Keratinocyte (primary cell): ENCODE results near the gene DNTTIP2. TPM values are rescaled to one million over a fixed set of nuclear protein-coding genes. Genes with fewer than 3 reads are reported as not detected.
"Not testable (repeated sequence)": the region's sequence is repeated elsewhere in the genome, so short reads cannot be mapped to it uniquely, and the experiment has no call there.

ENCODE experiments used
- DNase-seq: peaks from one replicate; pipeline ENCODE4 v3.0.0-alpha.2; 2011; ENCODE audit warnings: low read depth, missing footprints, low spot score
- FAIRE-seq: peaks from 2 replicates; lab custom pipeline; 2011; peaks lifted over from hg19 to GRCh38; lab: Jason Lieb, UNC
- H2AFZ ChIP-seq: 2 replicates; pipeline ENCODE4 v1.6.0; 2012; ENCODE audit warnings: low read length, control low read depth, inconsistent platforms; ENCODE audit not compliant: control insufficient read depth
- H3K27ac ChIP-seq: 2 replicates; pipeline ENCODE4 v1.5.1; 2011; ENCODE audit warnings: low read length; ENCODE audit not compliant: control insufficient read depth, insufficient read depth
- H3K27me3 ChIP-seq: 3 replicates; pipeline ENCODE4 v1.6.0; 2011; ENCODE audit warnings: low read length; ENCODE audit not compliant: control insufficient read depth, insufficient read depth; ENCODE audit errors: extremely low read depth
- H3K36me3 ChIP-seq, 2 experiments: 2 replicates in 1 of 2; 3 replicates in 1 of 2; pipeline ENCODE4 v1.5.1; 2011; ENCODE audit warnings: low read length in 2 of 2, mild to moderate bottlenecking in 1 of 2; ENCODE audit not compliant: control insufficient read depth in 2 of 2, insufficient read depth in 2 of 2; ENCODE audit errors: extremely low read depth in 1 of 2
- H3K4me1 ChIP-seq: 3 replicates; pipeline ENCODE4 v1.5.1; 2011; ENCODE audit warnings: low read length; ENCODE audit not compliant: control insufficient read depth, insufficient read depth; ENCODE audit errors: extremely low read depth
- H3K4me2 ChIP-seq: 3 replicates; pipeline ENCODE4 v1.6.0; 2011; ENCODE audit warnings: low read depth, low read length; ENCODE audit not compliant: control insufficient read depth, insufficient read depth; ENCODE audit errors: extremely low read depth
- H3K4me3 ChIP-seq, 3 experiments: fragments of 200-600 bp in 1 of 3; sonication (generic) in 1 of 3; 2 replicates in 2 of 3; 3 replicates in 1 of 3; pipeline ENCODE4 v1.5.1; 2011 to 2016; ENCODE audit warnings: low read length in 3 of 3, mild to moderate bottlenecking in 3 of 3, control low read depth in 2 of 3, inconsistent platforms in 1 of 3, low read depth in 1 of 3, mixed read lengths in 1 of 3, mixed run types in 1 of 3, moderate library complexity in 1 of 3; ENCODE audit not compliant: control insufficient read depth in 2 of 3, insufficient read depth in 2 of 3; ENCODE audit errors: extremely low read depth in 1 of 3
- H3K79me2 ChIP-seq: 2 replicates; pipeline ENCODE4 v1.6.0; 2012; ENCODE audit warnings: low read length; ENCODE audit not compliant: control insufficient read depth, insufficient read depth
- H3K9ac ChIP-seq: 3 replicates; pipeline ENCODE4 v1.6.0; 2011; ENCODE audit warnings: low read length; ENCODE audit not compliant: control insufficient read depth, insufficient read depth; ENCODE audit errors: extremely low read depth
- H3K9me1 ChIP-seq: 3 replicates; pipeline ENCODE4 v1.6.0; 2011; ENCODE audit warnings: low read length; ENCODE audit not compliant: control insufficient read depth, insufficient read depth; ENCODE audit errors: extremely low read depth
- H3K9me3 ChIP-seq: 2 replicates; pipeline ENCODE4 v1.5.1; 2012; ENCODE audit warnings: low read depth, low read length; ENCODE audit not compliant: control insufficient read depth
- H4K20me1 ChIP-seq: 3 replicates; pipeline ENCODE4 v1.6.0; 2011; ENCODE audit warnings: low read length; ENCODE audit not compliant: control insufficient read depth, insufficient read depth; ENCODE audit errors: extremely low read depth
- EZH2 ChIP-seq: IDR thresholded peaks from one replicate; pipeline ENCODE4 v1.6.1; 2012; ENCODE audit warnings: inconsistent platforms, mild to moderate bottlenecking, low read length, moderate library complexity
- dilution Hi-C: fragments of 300-500 bp; cut with MboI; formaldehyde crosslinking; loops from one replicate; pipeline ENCODE4 v1.7.0; 2020; ENCODE audit warnings: low sequenced_read_pairs; ENCODE audit not compliant: extremely low pct_ligation_motif_present
- polyA plus RNA-seq, 5 experiments: library from polyadenylated mRNA; depleted of rRNA in 3 of 5; stranded (reverse) in 3 of 5; stranded (forward) in 1 of 5; unstranded in 1 of 5; fragments of >200 nt; gene quantifications; 1 replicate in 1 of 5; 2 replicates in 3 of 5; 3 replicates in 1 of 5; pipeline versions ENCODE4 v1.2.1 to v1.2.3, GENCODE V29; 2011 to 2012; ENCODE audit warnings: missing spikeins in 2 of 5, low read depth in 1 of 5, low replicate concordance in 1 of 5
- TF ChIP-seq, protein P1 (sequence below), 3 experiments: IDR thresholded peaks in 1 of 3; conservative IDR thresholded peaks in 1 of 3; optimal IDR thresholded peaks in 1 of 3; 2 replicates in 2 of 3; 3 replicates in 1 of 3; pipeline versions ENCODE3 to v1.5.1; 2011; ENCODE audit warnings: low read length in 3 of 3, mild to moderate bottlenecking in 3 of 3, moderate library complexity in 2 of 3, control low read depth in 1 of 3, inconsistent platforms in 1 of 3; ENCODE audit not compliant: insufficient read depth in 2 of 3; ENCODE audit errors: extremely low read depth in 1 of 3

Gene DNTTIP2
- polyA plus RNA-seq, 1 donor (not counting 4 experiments of a cell fraction or from before 2014, with no cell fraction given), result 46.2 TPM

GRCh38 chr1:93869653-93870052 lies 9.4 kb downstream of the DNTTIP2 start:
- FAIRE-seq, result no peak
- no peak for DNase-seq
- Histone ChIP-seq H3K27me3 (no peaks in the 10 kb centered on the region), H3K9ac (no peak overlapping the region), H3K79me2 (peaks cover 8% of the 10 kb centered on the region), H2AFZ (no peak overlapping the region), H3K9me3 (no peaks in the 10 kb centered on the region), H4K20me1 (no peaks in the 10 kb centered on the region), H3K9me1 (no peaks in the 10 kb centered on the region), H3K27ac (no peak overlapping the region), H3K36me3 (peaks cover 11 to 20% of the 10 kb centered on the region in 2 experiments), H3K4me2 (no peak overlapping the region), H3K4me1 (peaks cover 10% of the 10 kb centered on the region), H3K4me3 (no peak overlapping the region)
- dilution Hi-C loops, result no loop called here
- TF ChIP-seq EZH2, result no peak
- TF ChIP-seq, protein P1, sequence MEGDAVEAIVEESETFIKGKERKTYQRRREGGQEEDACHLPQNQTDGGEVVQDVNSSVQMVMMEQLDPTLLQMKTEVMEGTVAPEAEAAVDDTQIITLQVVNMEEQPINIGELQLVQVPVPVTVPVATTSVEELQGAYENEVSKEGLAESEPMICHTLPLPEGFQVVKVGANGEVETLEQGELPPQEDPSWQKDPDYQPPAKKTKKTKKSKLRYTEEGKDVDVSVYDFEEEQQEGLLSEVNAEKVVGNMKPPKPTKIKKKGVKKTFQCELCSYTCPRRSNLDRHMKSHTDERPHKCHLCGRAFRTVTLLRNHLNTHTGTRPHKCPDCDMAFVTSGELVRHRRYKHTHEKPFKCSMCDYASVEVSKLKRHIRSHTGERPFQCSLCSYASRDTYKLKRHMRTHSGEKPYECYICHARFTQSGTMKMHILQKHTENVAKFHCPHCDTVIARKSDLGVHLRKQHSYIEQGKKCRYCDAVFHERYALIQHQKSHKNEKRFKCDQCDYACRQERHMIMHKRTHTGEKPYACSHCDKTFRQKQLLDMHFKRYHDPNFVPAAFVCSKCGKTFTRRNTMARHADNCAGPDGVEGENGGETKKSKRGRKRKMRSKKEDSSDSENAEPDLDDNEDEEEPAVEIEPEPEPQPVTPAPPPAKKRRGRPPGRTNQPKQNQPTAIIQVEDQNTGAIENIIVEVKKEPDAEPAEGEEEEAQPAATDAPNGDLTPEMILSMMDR (optimal IDR thresholded peaks at IDR 0.05 in 1 of 3, IDR thresholded peaks at IDR 0.05 in 1 of 3, conservative IDR thresholded peaks at IDR 0.05 in 1 of 3; ENCODE audit: extremely low read depth in 1 of 3, insufficient read depth in 2 of 3, low read length in 3 of 3), result no peak

- H3K9me1 ChIP-seq, H3K79me2 ChIP-seq, dilution Hi-C loops, H2AFZ ChIP-seq, DNase-seq, H4K20me1 ChIP-seq, H3K27ac ChIP-seq, H3K4me2 ChIP-seq, H3K9ac ChIP-seq, FAIRE-seq, H3K9me3 ChIP-seq, H3K4me3 ChIP-seq, H3K27me3 ChIP-seq: not testable (repeated sequence)
- peaks cover 7 to 15% of the 10 kb centered on the region in 2 experiments for H3K36me3 ChIP-seq
- H3K4me1 ChIP-seq, result peaks cover 10% of the 10 kb centered on the region
These were observed 10.5 kb downstream of the DNTTIP2 start for GRCh38 chr1:93868492-93868891.

GRCh38 chr1:93865253-93865652 lies 13.8 kb downstream of the DNTTIP2 start:
- no peak overlapping the region for H3K27ac ChIP-seq
- H3K27me3 ChIP-seq, result no peaks in the 10 kb centered on the region
- no peak for FAIRE-seq
- dilution Hi-C loops, result no loop called here
- no peaks in the 10 kb centered on the region for H4K20me1 ChIP-seq
- H3K4me1 ChIP-seq, result no peaks in the 10 kb centered on the region
- H3K9ac ChIP-seq, result no peak overlapping the region
- H3K4me2 ChIP-seq, result no peak overlapping the region
- TF ChIP-seq, protein P1 (optimal IDR thresholded peaks at IDR 0.05 in 1 of 3, IDR thresholded peaks at IDR 0.05 in 1 of 3, conservative IDR thresholded peaks at IDR 0.05 in 1 of 3; ENCODE audit: extremely low read depth in 1 of 3, insufficient read depth in 2 of 3, low read length in 3 of 3), result no peak
- TF ChIP-seq EZH2, result no peak
- no peak overlapping the region for H2AFZ ChIP-seq
- H3K4me3 ChIP-seq, result no peak overlapping the region
- no peaks in the 10 kb centered on the region for H3K9me1 ChIP-seq
- DNase-seq, result no peak
- H3K9me3 ChIP-seq, result no peaks in the 10 kb centered on the region
- H3K79me2 ChIP-seq, result no peaks in the 10 kb centered on the region
- H3K36me3 ChIP-seq, result peaks cover 3 to 10% of the 10 kb centered on the region in 2 experiments
